ENCODE measurements around the gene KCNH1. TPM values are rescaled to one million over a fixed set of nuclear protein-coding genes. Genes with fewer than 3 reads are reported as not detected.

Gene KCNH1
- total and polyA plus RNA-seq, 9 donors = 0.11 to 0.46 TPM; not detected in 7

GRCh38 chr1:210683403-210684047, 450.4 kb downstream of the KCNH1 start:
- H3K4me3 ChIP-seq = no peak overlapping the region
- H3K9me3 ChIP-seq = no peaks in the 10 kb centered on the region
- DNase-seq = no peak
- H3K36me3 ChIP-seq = no peaks in the 10 kb centered on the region
- H3K27me3 ChIP-seq = no peaks in the 10 kb centered on the region
- no peak for TF ChIP-seq EP300 (IDR thresholded peaks at IDR 0.05)
- TF ChIP-seq CTCF (IDR thresholded peaks at IDR 0.05) = no peak
- WGBS, 3 donors = 95 to 96% (median 96%) methylated on average over 33 of the region's 33 CpGs
- no peak overlapping the region for H3K27ac ChIP-seq
- intact Hi-C loops (cut with DNase I) = no loop called here
- no peaks in the 10 kb centered on the region for H3K4me1 ChIP-seq (ENCODE audit: insufficient read depth)

DNA sequence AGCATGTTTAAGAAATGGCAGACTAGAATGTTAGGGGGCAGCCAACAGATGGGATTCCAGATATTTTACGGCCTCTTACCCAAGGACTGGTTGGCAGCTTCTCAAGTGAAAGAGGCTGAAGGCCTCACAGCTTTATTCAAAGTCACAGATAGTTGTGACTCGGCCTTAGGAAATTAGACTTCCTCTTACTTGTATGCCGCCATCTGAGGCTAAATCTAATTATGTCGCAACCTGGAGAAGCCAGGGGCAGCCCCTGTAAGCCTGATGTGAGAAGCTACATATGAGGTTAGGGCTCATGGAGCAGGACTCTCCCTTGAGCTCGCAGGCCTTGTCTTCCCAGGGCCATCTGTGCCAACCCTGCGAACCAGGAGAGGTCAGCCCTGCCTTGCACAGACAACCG, 452.8 kb downstream of the KCNH1 start:
- no peak overlapping the region for H3K27ac ChIP-seq
- H3K27me3 ChIP-seq = no peaks in the 10 kb centered on the region
- H3K36me3 ChIP-seq = no peaks in the 10 kb centered on the region
- TF ChIP-seq POLR2A (IDR thresholded peaks at IDR 0.05) = no peak
- TF ChIP-seq EP300 (IDR thresholded peaks at IDR 0.05) = no peak
- no peak for TF ChIP-seq CTCF (IDR thresholded peaks at IDR 0.05)
- intact Hi-C loops (cut with DNase I) = no loop called here
- H3K4me3 ChIP-seq = no peak overlapping the region
- H3K9me3 ChIP-seq = no peaks in the 10 kb centered on the region
- no peaks in the 10 kb centered on the region for H3K4me1 ChIP-seq (ENCODE audit: insufficient read depth)
- DNase-seq = no peak
- 91 to 94% (median 92%) methylated on average over 7 of the region's 7 CpGs for WGBS, 3 donors

GRCh38 chr1:210678306-210678705, 455.6 kb downstream of the KCNH1 start:
- TF ChIP-seq EP300 (IDR thresholded peaks at IDR 0.05) (no peak), CTCF (IDR thresholded peaks at IDR 0.05) (no peak), POLR2A (IDR thresholded peaks at IDR 0.05) (no peak)
- WGBS, 3 donors = 44 to 58% (median 46%) methylated on average over 3 of the region's 3 CpGs
- H3K36me3 ChIP-seq = no peaks in the 10 kb centered on the region

GRCh38 chr1:210677533-210677932, 456.4 kb downstream of the KCNH1 start:
- WGBS, 3 donors = 81 to 95% (median 88%) methylated on average over 4 of the region's 4 CpGs
- Histone ChIP-seq H3K4me3 (no peak overlapping the region), H3K27ac (no peak overlapping the region), H3K27me3 (no peaks in the 10 kb centered on the region), H3K36me3 (no peaks in the 10 kb centered on the region), H3K9me3 (no peaks in the 10 kb centered on the region), H3K4me1 (ENCODE audit: insufficient read depth) (no peaks in the 10 kb centered on the region)
- intact Hi-C loops (cut with DNase I) = no loop called here
- DNase-seq = no peak
- no peak for TF ChIP-seq CTCF (IDR thresholded peaks at IDR 0.05)
- TF ChIP-seq POLR2A (IDR thresholded peaks at IDR 0.05) = no peak
- TF ChIP-seq EP300 (IDR thresholded peaks at IDR 0.05) = no peak

More at GRCh38 chr1:210678306-210678705, 455.6 kb downstream of the KCNH1 start:
- intact Hi-C loops (cut with DNase I) = no loop called here
- Histone ChIP-seq H3K27ac (no peak overlapping the region), H3K27me3 (no peaks in the 10 kb centered on the region), H3K9me3 (no peaks in the 10 kb centered on the region), H3K4me1 (ENCODE audit: insufficient read depth) (no peaks in the 10 kb centered on the region), H3K4me3 (no peak overlapping the region)
- no peak for DNase-seq
